SK-N-SH treated with all-trans-retinoic acid at 6 μM for 48 hours (cell line): ENCODE measurements around the gene APBA2.

Experiments used
- ATAC-seq: fragments of 200-7000 bp; cut with Tn5 transposase; 3 replicates; pipeline ENCODE4 v1.9.1; 2020; ENCODE audit warnings: mild to moderate bottlenecking, moderate library complexity
- ARNTL ChIP-seq: fragments of 450-650 bp; formaldehyde crosslinking; IDR thresholded peaks from 2 replicates; pipeline ENCODE4 v1.5.0; 2020; ENCODE audit warnings: low read depth, mild to moderate bottlenecking, moderate library complexity, borderline replicate concordance
- BACH2 ChIP-seq: fragments of 250-450 bp; sonication (Bioruptor Pico); IDR thresholded peaks from 2 replicates; pipeline ENCODE4 v1.9.0; 2021; ENCODE audit warnings: mild to moderate bottlenecking, borderline replicate concordance
- CSDC2 ChIP-seq: fragments of 250-450 bp; sonication (Bioruptor Pico); IDR thresholded peaks from 2 replicates; pipeline ENCODE4 v1.5.0; 2020; ENCODE audit warnings: mild to moderate bottlenecking, moderate library complexity
- ESRRG ChIP-seq: fragments of 250-450 bp; sonication (Bioruptor Pico); IDR thresholded peaks from 2 replicates; pipeline ENCODE4 v1.6.1; 2021; ENCODE audit warnings: mild to moderate bottlenecking
- GLIS3 ChIP-seq: fragments of 250-450 bp; sonication (Bioruptor Pico); IDR thresholded peaks from 2 replicates; pipeline ENCODE4 v1.5.0; 2020; ENCODE audit warnings: mild to moderate bottlenecking, moderate library complexity
- ISL1 ChIP-seq: fragments of 250-450 bp; sonication (Bioruptor Pico); IDR thresholded peaks from 2 replicates; pipeline ENCODE4 v2.1.2; 2022; ENCODE audit warnings: mild to moderate bottlenecking, moderate library complexity
- OSR1 ChIP-seq: fragments of 250-450 bp; sonication (Bioruptor Pico); IDR thresholded peaks from 2 replicates; pipeline ENCODE4 v1.8.0; 2022; ENCODE audit warnings: moderate library complexity, mild to moderate bottlenecking, inconsistent platforms
- PPARA ChIP-seq: fragments of 250-450 bp; sonication (Bioruptor Pico); IDR thresholded peaks from 2 replicates; pipeline ENCODE4 v1.5.0; 2020; ENCODE audit warnings: mild to moderate bottlenecking, borderline replicate concordance
- RARB ChIP-seq: fragments of 250-450 bp; sonication (Bioruptor Pico); IDR thresholded peaks from 2 replicates; pipeline ENCODE4 v1.8.0; 2021; ENCODE audit warnings: mild to moderate bottlenecking, moderate library complexity
- SNAI2 ChIP-seq: fragments of 250-450 bp; sonication (Bioruptor Pico); IDR thresholded peaks from 2 replicates; pipeline ENCODE4 v1.5.0; 2020; ENCODE audit warnings: mild to moderate bottlenecking, moderate library complexity
- TCF4 ChIP-seq: fragments of 250-450 bp; sonication (Bioruptor Pico); IDR thresholded peaks from 2 replicates; pipeline ENCODE4 v1.8.0; 2021; ENCODE audit warnings: mild to moderate bottlenecking, moderate library complexity, borderline replicate concordance
- TOX ChIP-seq: fragments of 250-450 bp; sonication (Bioruptor Pico); IDR thresholded peaks from 2 replicates; pipeline ENCODE4 v1.8.0; 2021; ENCODE audit warnings: mild to moderate bottlenecking, moderate library complexity, borderline replicate concordance
- ZFP3 ChIP-seq: fragments of 250-450 bp; sonication (Bioruptor Pico); IDR thresholded peaks from 2 replicates; pipeline ENCODE4 v1.5.0; 2020; ENCODE audit warnings: mild to moderate bottlenecking, moderate library complexity
- ZFP30 ChIP-seq: fragments of 450-650 bp; formaldehyde crosslinking; IDR thresholded peaks from 2 replicates; pipeline ENCODE4 v1.5.0; 2022; ENCODE audit warnings: mild to moderate bottlenecking, moderate library complexity
- ZNF565 ChIP-seq: fragments of 450-650 bp; formaldehyde crosslinking; conservative IDR thresholded peaks from 2 replicates; pipeline ENCODE4 v1.5.0; 2020; ENCODE audit warnings: low read depth, mild to moderate bottlenecking, moderate library complexity
- ZNF70 ChIP-seq: fragments of 450-650 bp; formaldehyde crosslinking; IDR thresholded peaks from 2 replicates; pipeline ENCODE4 v1.5.0; 2020; ENCODE audit warnings: mild to moderate bottlenecking, moderate library complexity
- ZNF8 ChIP-seq: fragments of 450-650 bp; formaldehyde crosslinking; IDR thresholded peaks from 2 replicates; pipeline ENCODE4 v1.5.0; 2020; ENCODE audit warnings: mild to moderate bottlenecking, moderate library complexity
- TF ChIP-seq, protein P1 (sequence below): fragments of 250-450 bp; sonication (Bioruptor Pico); IDR thresholded peaks from 2 replicates; pipeline ENCODE4 v1.5.0; 2020; ENCODE audit warnings: mild to moderate bottlenecking, moderate library complexity
- TF ChIP-seq, protein P2 (sequence below): fragments of 250-450 bp; sonication (Bioruptor Pico); IDR thresholded peaks from 2 replicates; pipeline ENCODE4 v1.5.1; 2020; ENCODE audit warnings: low read depth, mild to moderate bottlenecking, moderate library complexity
- TF ChIP-seq, protein P3 (sequence below): fragments of 250-450 bp; sonication (Bioruptor Pico); IDR thresholded peaks from 2 replicates; pipeline ENCODE4 v1.8.0; 2021; ENCODE audit warnings: low read depth, mild to moderate bottlenecking, moderate library complexity, borderline replicate concordance
- TF ChIP-seq, protein P4 (sequence below): fragments of 250-450 bp; sonication (Bioruptor Pico); IDR thresholded peaks from 2 replicates; pipeline ENCODE4 v1.5.1; 2021; ENCODE audit warnings: mild to moderate bottlenecking, moderate library complexity

The APBA2 gene

DNA sequence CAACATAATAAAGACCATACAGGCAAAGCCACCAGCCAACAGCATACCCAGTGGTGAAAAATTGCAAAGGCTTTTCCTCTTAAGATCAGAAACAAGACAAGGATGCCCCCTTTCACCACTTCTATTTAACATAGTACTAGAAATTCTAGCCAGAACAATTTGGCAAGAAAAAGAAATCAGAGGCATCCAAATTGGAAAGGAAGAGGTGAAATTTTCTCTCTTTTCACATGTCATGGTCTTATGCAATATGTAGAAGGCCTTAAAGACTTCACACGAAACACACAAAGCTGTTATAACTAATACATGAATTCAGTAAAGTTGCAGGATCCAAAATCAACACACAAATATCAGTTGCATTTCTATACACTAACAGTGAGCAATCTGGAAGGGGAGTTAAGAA, 120.2 kb downstream of the APBA2 start:
- no peak for ATAC-seq
- TF ChIP-seq TCF4 (CRISPR knock-in tag) (no peak), ZNF70 (CRISPR knock-in tag) (no peak), ZFP3 (no peak), CSDC2 (CRISPR knock-in tag) (no peak), ESRRG (no peak), RARB (CRISPR knock-in tag) (no peak), ZNF8 (CRISPR knock-in tag) (no peak), TOX (no peak), ARNTL (CRISPR knock-in tag) (no peak), ZNF565 (CRISPR knock-in tag) (no peak), BACH2 (no peak), SNAI2 (no peak), ZFP30 (CRISPR knock-in tag) (no peak), OSR1 (CRISPR knock-in tag) (no peak), PPARA (CRISPR knock-in tag) (no peak), ISL1 (no peak)
- TF ChIP-seq, protein P1, sequence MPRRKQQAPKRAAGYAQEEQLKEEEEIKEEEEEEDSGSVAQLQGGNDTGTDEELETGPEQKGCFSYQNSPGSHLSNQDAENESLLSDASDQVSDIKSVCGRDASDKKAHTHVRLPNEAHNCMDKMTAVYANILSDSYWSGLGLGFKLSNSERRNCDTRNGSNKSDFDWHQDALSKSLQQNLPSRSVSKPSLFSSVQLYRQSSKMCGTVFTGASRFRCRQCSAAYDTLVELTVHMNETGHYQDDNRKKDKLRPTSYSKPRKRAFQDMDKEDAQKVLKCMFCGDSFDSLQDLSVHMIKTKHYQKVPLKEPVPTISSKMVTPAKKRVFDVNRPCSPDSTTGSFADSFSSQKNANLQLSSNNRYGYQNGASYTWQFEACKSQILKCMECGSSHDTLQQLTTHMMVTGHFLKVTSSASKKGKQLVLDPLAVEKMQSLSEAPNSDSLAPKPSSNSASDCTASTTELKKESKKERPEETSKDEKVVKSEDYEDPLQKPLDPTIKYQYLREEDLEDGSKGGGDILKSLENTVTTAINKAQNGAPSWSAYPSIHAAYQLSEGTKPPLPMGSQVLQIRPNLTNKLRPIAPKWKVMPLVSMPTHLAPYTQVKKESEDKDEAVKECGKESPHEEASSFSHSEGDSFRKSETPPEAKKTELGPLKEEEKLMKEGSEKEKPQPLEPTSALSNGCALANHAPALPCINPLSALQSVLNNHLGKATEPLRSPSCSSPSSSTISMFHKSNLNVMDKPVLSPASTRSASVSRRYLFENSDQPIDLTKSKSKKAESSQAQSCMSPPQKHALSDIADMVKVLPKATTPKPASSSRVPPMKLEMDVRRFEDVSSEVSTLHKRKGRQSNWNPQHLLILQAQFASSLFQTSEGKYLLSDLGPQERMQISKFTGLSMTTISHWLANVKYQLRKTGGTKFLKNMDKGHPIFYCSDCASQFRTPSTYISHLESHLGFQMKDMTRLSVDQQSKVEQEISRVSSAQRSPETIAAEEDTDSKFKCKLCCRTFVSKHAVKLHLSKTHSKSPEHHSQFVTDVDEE (CRISPR knock-in tag) = no peak
- TF ChIP-seq, protein P2, sequence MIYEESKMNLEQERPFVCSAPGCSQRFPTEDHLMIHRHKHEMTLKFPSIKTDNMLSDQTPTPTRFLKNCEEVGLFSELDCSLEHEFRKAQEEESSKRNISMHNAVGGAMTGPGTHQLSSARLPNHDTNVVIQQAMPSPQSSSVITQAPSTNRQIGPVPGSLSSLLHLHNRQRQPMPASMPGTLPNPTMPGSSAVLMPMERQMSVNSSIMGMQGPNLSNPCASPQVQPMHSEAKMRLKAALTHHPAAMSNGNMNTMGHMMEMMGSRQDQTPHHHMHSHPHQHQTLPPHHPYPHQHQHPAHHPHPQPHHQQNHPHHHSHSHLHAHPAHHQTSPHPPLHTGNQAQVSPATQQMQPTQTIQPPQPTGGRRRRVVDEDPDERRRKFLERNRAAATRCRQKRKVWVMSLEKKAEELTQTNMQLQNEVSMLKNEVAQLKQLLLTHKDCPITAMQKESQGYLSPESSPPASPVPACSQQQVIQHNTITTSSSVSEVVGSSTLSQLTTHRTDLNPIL (CRISPR knock-in tag) = no peak
- TF ChIP-seq, protein P3, sequence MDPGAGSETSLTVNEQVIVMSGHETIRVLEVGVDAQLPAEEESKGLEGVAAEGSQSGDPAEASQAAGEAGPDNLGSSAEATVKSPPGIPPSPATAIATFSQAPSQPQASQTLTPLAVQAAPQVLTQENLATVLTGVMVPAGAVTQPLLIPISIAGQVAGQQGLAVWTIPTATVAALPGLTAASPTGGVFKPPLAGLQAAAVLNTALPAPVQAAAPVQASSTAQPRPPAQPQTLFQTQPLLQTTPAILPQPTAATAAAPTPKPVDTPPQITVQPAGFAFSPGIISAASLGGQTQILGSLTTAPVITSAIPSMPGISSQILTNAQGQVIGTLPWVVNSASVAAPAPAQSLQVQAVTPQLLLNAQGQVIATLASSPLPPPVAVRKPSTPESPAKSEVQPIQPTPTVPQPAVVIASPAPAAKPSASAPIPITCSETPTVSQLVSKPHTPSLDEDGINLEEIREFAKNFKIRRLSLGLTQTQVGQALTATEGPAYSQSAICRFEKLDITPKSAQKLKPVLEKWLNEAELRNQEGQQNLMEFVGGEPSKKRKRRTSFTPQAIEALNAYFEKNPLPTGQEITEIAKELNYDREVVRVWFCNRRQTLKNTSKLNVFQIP = no peak
- TF ChIP-seq, protein P4, sequence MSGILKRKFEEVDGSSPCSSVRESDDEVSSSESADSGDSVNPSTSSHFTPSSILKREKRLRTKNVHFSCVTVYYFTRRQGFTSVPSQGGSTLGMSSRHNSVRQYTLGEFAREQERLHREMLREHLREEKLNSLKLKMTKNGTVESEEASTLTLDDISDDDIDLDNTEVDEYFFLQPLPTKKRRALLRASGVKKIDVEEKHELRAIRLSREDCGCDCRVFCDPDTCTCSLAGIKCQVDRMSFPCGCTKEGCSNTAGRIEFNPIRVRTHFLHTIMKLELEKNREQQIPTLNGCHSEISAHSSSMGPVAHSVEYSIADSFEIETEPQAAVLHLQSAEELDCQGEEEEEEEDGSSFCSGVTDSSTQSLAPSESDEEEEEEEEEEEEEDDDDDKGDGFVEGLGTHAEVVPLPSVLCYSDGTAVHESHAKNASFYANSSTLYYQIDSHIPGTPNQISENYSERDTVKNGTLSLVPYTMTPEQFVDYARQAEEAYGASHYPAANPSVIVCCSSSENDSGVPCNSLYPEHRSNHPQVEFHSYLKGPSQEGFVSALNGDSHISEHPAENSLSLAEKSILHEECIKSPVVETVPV (CRISPR knock-in tag) = no peak

DNA sequence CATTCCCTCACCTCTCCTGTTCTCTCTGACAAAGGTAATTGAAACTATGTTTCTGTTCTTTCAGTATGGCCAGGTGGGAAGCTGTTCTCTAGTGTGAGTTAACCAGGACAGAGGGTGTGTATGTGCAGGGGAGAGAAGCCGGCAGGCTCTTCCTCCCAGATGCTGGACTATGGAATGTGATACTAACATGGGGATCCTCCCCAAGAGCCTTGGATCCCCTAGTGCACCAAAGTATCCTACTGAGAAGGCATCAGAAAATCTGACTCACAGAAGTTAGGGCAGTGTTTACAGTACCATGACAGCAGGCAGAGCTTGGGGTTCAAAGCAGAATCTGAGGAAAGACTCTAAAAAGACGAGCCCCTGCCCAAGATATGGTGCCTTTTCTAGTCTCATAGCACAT, 123.1 kb downstream of the APBA2 start:
- ATAC-seq = no peak

DNA sequence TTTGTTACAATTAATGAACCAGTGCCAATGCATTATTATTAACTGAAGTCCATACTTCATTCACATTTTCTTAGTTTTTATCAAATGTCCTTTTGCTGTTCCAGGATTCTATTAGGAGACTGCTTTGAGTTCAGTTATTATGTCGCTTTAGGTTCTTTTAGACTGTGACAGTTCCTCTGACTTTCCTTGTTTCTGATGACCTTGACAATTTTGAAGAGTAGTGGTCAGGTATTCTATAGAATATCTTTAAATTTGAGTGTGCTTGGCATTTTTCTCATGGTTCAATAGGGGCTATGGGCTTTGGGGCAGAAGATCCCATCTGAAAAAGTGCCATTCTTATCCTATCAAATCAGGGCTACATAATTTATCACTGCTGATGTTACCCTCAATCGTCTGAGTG, 126.3 kb downstream of the APBA2 start:
- no peak for ATAC-seq
- TF ChIP-seq CSDC2 (CRISPR knock-in tag) = no peak
- no peak for TF ChIP-seq ISL1
- TF ChIP-seq, protein P3 = no peak
- TF ChIP-seq RARB (CRISPR knock-in tag) = no peak
- no peak for TF ChIP-seq BACH2
- no peak for TF ChIP-seq GLIS3 (CRISPR knock-in tag)
- no peak for TF ChIP-seq TCF4 (CRISPR knock-in tag)
- TF ChIP-seq, protein P2 (CRISPR knock-in tag) = no peak
- TF ChIP-seq, protein P4 (CRISPR knock-in tag) = no peak
- TF ChIP-seq PPARA (CRISPR knock-in tag) = no peak
- TF ChIP-seq SNAI2 = no peak
- TF ChIP-seq ARNTL (CRISPR knock-in tag) = no peak
- TF ChIP-seq ZFP30 (CRISPR knock-in tag) = no peak
- TF ChIP-seq ZFP3 = no peak
- no peak for TF ChIP-seq ZNF70 (CRISPR knock-in tag)
- no peak for TF ChIP-seq TOX

More for the DNA sequence above, 123.1 kb downstream of the APBA2 start:
- TF ChIP-seq, protein P1 (CRISPR knock-in tag) = no peak
- TF ChIP-seq, all 23 proteins: peak for 0
